Testis (tissue), 3 donors: Measurements from ENCODE around the gene LRRC31. TPM values are rescaled to one million over a fixed set of nuclear protein-coding genes. Genes with fewer than 3 reads are reported as not detected.

Experiments
- DNase-seq: peaks from one replicate; pipeline ENCODE4 v3.0.0-alpha.2; 2019
- H3K27ac ChIP-seq, 2 donors: fragments of 200-600 bp; sonication (generic); one replicate each; pipeline ENCODE4 v1.5.1; 2019
- H3K27me3 ChIP-seq: fragments of 200-600 bp; sonication (generic); one replicate; pipeline ENCODE4 v1.5.1; 2019
- H3K36me3 ChIP-seq: fragments of 200-600 bp; sonication (generic); one replicate; pipeline ENCODE4 v1.5.1; 2017; ENCODE audit warnings: low read depth; ENCODE audit errors: missing control alignments
- H3K4me1 ChIP-seq: fragments of 200-600 bp; sonication (generic); one replicate; pipeline ENCODE4 v1.5.1; 2019
- H3K4me3 ChIP-seq, 2 donors: fragments of 200-600 bp; sonication (generic); one replicate each; pipeline ENCODE4 v1.5.1; 2017 to 2019
- H3K9me3 ChIP-seq: fragments of 200-600 bp; sonication (generic); one replicate; pipeline ENCODE4 v1.5.1; 2017
- CTCF ChIP-seq, 3 experiments: fragments of 450-650 bp in 2 of 3; fragments of 200-600 bp in 1 of 3; sonication (generic) in 1 of 3; IDR thresholded peaks; one replicate each; pipeline ENCODE4 v1.5.1; 2016 to 2019; ENCODE audit warnings: antibody characterized with exemption in 3 of 3, mild to moderate bottlenecking in 2 of 3, moderate library complexity in 1 of 3
- POLR2A ChIP-seq: fragments of 450-650 bp; IDR thresholded peaks from one replicate; pipeline ENCODE4 v1.6.1; 2017; ENCODE audit warnings: antibody characterized with exemption, mild to moderate bottlenecking, moderate library complexity
- WGBS, 2 donors: methylation state at CpG; one replicate each; pipeline ENCODE4 v1.1.5; 2018; 5-methylcytosine and 5-hydroxymethylcytosine counted together
- intact Hi-C: fragments of 100-400 bp; cut with DNase I; formaldehyde crosslinking; loops from one replicate; pipeline ENCODE4 v1.15.1; 2023; ENCODE audit warnings: low total_unique reads
- polyA plus RNA-seq: library from polyadenylated mRNA; stranded (reverse); fragments of 350-450 nt; fragmentation: Illumina TruSeq; extraction: RNeasy Lipid Tissue Mini Kit (QIAGEN cat#74804); gene quantifications from one replicate; pipeline ENCODE4 v1.2.3, GENCODE V29; 2014; ENCODE audit warnings: low read depth, low replicate concordance; ENCODE audit not compliant: insufficient read depth
- total RNA-seq, 2 donors: library from RNA; depleted of rRNA; stranded (reverse); fragments of >200 nt; gene quantifications; one replicate each; pipeline ENCODE4 v1.2.3, GENCODE V29; 2016

Gene LRRC31
- total and polyA plus RNA-seq, 3 donors from 2014 or later, result 0.15 to 0.24 (median 0.19) TPM

- intact Hi-C loops, result no loop called here
- Histone ChIP-seq H3K4me1 (no peaks in the 10 kb centered on the region), H3K9me3 (no peaks in the 10 kb centered on the region), H3K27me3 (no peaks in the 10 kb centered on the region), H3K4me3 (no peak overlapping the region), H3K36me3 (no peaks in the 10 kb centered on the region), H3K27ac (no peak overlapping the region)
- TF ChIP-seq CTCF (IDR thresholded peaks at IDR 0.05) (no peak), POLR2A (no peak)
- WGBS, 2 donors, result 84 to 89% methylated on average over 4 of the region's 4 CpGs
- DNase-seq, result no peak
These were observed 11.0 kb upstream of the LRRC31 start for GRCh38 chr3:169880576-169881250.

GRCh38 chr3:169879845-169880575 is 10.3 kb upstream of the LRRC31 start:
- Histone ChIP-seq H3K4me3 (no peak overlapping the region), H3K36me3 (no peaks in the 10 kb centered on the region), H3K9me3 (no peaks in the 10 kb centered on the region), H3K4me1 (no peaks in the 10 kb centered on the region), H3K27me3 (no peaks in the 10 kb centered on the region), H3K27ac (no peak overlapping the region)
- no peak for TF ChIP-seq POLR2A
- no peak for TF ChIP-seq CTCF (IDR thresholded peaks at IDR 0.05)
- intact Hi-C loops, result no loop called here
- 75 to 80% methylated on average over 1 to 3 of the region's 3 CpGs for WGBS, 2 donors
- DNase-seq, result no peak

GRCh38 chr3:169879013-169879557 is 9.3 kb upstream of the LRRC31 start:
- no peaks in the 10 kb centered on the region for H3K9me3 ChIP-seq
- 83 to 90% methylated on average over 8 of the region's 8 CpGs for WGBS, 2 donors

GRCh38 chr3:169871129-169871886 is 1.6 kb upstream of the LRRC31 start:
- Histone ChIP-seq H3K27ac (no peak overlapping the region), H3K27me3 (no peaks in the 10 kb centered on the region), H3K4me3 (no peak overlapping the region), H3K4me1 (no peaks in the 10 kb centered on the region), H3K36me3 (no peaks in the 10 kb centered on the region), H3K9me3 (no peaks in the 10 kb centered on the region)
- no peak for TF ChIP-seq CTCF (IDR thresholded peaks at IDR 0.05)
- TF ChIP-seq POLR2A, result no peak
- 59 to 78% methylated on average over 2 of the region's 2 CpGs for WGBS, 2 donors
- intact Hi-C loops, result no loop called here
- no peak for DNase-seq

More at GRCh38 chr3:169879013-169879557, 9.3 kb upstream of the LRRC31 start:
- Histone ChIP-seq H3K36me3 (no peaks in the 10 kb centered on the region), H3K4me1 (no peaks in the 10 kb centered on the region), H3K4me3 (no peak overlapping the region), H3K27ac (no peak overlapping the region), H3K27me3 (no peaks in the 10 kb centered on the region)
- intact Hi-C loops, result no loop called here
- no peak for DNase-seq
- TF ChIP-seq CTCF (IDR thresholded peaks at IDR 0.05) (no peak), POLR2A (no peak)
